HG03175 (cell line): Measurements from ENCODE around the gene ADGRB2.

Experiments
- ATAC-seq: cut with Tn5 transposase; IDR thresholded peaks from one replicate; pipeline ENCODE4 v1.9.1; 2021; ENCODE audit warnings: mild to moderate bottlenecking, moderate library complexity; ENCODE audit not compliant: unreplicated experiment

ADGRB2 gene

DNA sequence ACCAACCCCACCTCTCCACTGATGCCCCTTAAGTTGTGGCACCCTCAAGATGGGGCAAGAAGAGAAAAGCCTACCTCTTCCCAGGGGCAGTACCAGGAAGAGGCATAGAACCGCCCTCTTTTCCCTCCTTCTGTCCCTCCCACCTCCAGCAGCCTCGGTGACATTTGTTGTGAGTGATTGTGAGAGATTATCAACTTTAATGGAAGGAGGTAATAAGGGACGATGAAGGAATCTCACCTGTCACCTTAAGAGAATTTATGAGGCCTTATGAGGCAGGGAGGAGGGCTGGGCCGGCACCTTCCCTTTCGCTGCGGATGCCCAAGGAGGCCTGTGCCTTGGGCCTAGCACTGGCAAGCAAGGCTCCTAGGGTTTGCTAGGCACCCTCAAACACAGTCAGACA lies 1.4 kb upstream of the ADGRB2 start:
- no peak for ATAC-seq

DNA sequence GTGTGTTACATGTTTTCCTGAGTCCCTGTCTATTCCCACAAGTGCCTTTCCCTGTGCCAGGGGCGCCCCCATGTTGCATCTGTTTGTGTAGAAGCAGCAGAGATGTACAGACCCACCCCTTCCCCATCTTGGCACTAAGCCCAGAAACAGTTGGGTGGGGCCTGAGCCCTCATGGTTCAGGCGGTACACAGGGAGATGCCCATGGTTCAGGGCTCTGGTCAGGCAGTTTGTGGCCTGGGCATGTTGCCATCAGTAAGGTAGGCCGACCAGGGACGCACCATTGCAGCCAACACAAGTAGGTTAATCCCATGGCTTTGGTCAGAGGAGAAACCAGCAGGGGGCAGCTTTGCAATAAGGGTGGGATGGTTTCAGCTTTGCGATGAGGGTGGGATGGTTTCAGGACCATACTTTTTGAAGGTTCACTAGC lies 914 bp upstream of the ADGRB2 start:
- no peak for ATAC-seq

- ATAC-seq, result no peak
Observed at GRCh38 chr1:31763671-31764311, 349 bp downstream of the ADGRB2 start.

DNA sequence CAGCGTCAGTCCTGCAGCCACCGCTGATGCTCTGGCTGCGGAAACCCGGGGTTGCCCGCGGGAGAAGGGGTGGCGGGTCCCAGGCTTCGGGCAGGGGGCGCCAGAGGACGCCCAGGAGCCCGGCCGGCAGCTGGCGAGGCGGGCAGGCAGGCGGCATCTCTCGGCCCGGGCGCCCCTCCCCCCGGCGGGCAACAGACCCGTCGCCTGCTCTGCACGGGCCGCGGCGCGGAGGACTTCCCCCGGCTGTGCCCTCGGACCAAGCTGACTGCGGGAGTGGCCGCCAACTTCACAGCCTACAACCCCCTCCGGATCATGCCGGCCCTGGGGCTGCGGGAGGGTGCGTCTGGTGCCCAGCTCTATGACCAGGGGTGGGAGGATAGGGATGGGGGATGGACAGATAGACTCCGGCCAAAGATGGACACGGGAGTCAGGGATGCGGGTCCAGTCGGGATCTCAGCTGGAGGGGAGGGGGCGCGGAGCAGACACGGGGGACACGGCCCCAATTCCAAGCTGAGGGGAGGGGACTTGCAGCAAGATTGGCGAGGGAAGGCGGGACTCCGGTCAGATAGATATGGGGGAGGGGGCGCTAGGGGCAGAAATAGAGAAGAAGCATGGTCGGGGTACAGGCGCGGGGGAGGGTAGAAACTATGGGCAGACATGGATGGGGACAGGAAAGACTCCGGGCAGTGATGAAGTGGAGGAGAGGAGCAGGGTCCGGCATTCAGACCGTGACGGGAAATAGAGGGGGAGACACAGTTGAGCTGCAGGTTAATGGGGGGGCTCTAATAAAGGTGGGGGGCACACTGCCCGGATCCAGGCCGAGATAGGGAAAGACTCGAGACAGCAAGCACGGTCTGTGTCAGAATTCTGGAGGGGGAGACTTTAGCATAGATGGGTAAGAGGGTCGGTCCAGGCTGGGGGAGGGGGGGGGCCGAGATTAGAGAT lies 1.1 kb downstream of the ADGRB2 start:
- ATAC-seq, result no peak

GRCh38 chr1:31762323-31762722 lies 1.8 kb downstream of the ADGRB2 start:
- no peak for ATAC-seq

DNA sequence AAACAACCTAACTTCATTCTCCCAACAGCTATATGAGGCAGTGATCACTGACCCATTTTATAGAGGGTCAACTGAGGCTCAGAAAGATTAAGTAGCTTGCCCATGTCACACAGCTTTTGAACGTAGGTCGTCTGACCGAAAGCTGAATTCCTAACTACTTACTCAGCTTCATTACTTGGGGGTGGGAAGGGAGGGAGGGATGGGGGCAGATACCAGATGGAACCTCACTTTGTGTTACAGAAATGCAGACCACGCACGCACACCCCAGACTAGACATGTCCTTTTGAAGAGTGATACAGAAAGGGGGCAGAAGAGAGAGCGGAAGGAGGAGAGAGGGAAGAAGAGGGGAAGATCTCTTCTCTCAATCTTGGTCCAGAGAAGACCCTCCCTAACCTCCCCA lies 2.3 kb downstream of the ADGRB2 start:
- no peak for ATAC-seq

DNA sequence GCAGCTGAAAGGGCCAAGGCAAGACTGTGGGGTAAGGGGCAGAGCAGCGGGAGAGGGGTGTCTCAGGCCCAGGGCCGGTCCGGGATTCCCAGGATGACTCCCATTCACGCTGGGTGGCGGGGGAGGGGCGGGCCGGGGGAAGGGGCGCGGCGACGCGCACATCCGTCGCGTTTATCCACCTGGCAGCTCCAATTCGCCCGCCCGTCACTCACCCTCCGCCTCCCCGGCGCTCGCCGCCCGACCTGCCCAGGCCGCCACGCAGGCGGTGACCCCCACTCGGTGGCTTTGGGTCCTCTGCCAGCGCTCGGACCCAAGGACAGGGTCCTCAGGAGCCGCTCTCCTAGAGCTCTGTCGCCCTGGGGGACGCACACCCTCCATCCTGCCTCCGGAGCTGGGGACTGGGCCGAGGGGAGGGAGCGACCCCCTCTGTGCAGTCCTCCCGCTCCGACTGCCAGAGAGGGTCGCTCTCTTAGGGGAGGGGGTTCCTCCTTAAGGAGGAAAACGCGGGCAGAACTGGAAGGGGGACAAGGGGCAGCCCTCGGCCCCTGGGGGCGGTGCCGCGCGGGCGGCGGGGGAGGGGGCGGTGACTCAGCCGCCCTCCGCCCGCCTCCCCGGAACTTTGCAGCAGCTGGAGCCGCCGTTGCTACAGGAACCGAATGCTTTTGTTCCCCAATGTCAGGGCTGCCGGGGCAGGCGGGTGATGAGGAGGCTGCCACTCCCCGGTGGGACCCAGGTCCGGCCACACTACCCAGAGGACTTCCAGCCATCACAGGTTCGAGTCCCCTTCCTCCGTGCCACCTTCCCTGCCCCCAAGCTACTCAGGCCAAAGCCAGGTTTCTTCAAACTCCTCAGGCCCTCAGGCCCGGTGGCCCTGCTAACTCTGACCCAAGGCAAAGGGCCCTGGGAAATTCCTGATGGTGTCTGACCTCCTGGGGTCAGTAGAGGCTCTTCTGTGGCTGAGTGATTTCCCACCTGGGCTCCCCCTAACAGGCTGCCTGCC lies 3.4 kb downstream of the ADGRB2 start:
- ATAC-seq, result no peak

DNA sequence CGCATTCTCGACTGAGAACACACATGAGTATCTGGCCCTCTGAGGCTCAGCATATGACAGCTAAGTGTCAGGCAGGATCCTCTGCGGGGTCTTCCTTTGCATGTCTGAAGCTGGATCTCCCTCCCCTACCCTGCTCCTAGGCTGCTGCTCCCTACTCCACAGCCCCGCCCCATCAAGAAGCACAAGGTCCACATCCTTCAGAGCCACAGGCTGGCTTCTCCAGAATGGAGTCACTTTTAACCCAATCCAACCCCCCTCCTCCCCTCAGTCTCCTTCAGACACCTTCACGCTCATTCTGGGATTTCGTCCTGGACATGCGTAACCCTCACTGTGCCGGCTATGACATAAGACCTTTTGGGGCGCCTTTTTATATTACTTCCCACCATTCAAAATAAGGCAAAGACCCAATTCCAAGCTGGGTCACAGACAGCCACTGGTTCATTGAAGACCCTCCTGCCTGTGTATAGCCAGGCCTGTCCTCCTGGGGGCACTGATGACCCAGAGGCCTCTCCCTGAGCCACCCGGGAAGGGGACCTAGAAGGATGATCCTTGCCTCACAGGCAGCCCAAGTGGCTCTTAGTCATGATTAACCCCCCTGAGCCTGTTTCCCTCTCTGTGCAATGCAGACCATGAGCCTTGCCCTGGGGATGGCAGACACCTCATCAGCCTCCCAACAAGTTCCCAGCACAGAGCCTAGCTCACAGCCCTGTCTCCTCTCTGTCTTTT lies 4.7 kb downstream of the ADGRB2 start:
- ATAC-seq, result no peak

DNA sequence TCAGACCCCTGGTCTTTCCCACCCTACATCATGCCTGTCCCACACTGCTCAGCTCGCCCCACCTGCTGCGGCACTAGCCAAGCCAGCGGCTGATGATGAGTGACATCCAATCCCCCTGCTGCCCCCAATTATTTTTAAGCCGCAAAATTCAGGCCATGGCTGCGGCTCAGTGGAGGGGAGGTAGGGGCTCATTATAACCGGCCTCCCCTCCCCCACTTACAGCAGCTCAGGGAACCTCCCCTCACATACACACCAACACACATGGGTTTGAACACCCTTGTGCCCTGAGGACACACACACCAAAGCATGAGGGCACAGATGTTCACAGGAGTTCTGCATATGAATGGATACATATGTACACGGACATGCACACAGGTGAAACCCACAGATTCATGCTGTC lies 5.3 kb downstream of the ADGRB2 start:
- ATAC-seq, result no peak

GRCh38 chr1:31757989-31758388 lies 6.2 kb downstream of the ADGRB2 start:
- no peak for ATAC-seq

DNA sequence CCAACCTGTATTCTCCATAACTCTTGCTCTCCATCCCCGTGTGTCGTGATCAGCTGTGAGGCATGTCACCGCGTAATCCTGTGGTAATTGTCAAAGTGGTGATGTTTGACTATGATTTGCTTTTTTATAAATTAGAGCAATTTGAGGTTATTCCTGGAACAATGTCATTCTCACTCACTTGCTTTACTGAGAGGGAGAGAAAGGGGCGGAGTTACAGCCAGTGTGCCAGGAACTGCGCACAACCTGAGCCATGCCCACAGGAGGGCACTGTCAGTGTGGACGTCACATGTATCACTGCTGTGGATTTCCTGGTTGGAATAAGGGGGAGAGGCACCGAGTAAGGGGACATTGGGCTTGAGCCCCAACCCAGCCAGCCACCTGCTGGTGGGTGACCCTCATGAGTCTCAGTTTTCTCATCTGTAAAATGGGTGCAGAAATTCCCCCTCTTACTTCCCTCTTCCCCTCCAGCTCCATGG lies 6.9 kb downstream of the ADGRB2 start:
- ATAC-seq, result no peak

- no peak for ATAC-seq
Observed at GRCh38 chr1:31756578-31756977, 7.6 kb downstream of the ADGRB2 start.

DNA sequence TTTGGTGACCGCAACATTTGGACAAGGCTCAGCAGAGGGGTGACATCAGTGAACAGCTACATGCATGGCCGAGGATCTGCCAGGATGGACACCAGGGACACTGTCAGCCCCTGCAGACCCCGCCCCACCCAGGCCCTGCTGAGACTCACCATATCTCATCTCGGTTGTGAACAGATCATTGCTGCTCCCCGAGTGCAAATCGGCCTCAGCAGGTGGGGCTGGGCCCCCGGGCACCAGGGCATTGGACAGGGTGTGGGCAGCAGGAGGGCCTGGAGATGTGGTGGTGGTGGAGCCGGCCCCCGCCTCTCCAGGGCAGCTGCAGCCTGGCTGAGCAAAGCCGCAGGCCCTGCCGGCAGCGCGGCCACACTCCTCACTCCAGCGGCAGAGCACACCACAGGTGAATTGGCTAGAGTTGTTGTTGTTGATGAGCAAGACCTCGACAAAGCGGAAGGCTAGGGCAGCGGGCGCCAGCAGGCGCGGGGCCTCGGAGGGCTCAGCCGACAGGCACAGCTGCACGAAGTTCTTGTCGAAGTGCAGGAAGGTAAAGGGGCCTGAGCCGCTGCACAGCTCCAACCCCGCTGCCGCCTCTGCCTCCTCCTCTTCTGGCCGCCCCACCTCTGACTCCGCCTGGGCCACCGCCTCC lies 8.2 kb downstream of the ADGRB2 start:
- no peak for ATAC-seq

- no peak for ATAC-seq
Observed at GRCh38 chr1:31755197-31755611, 8.9 kb downstream of the ADGRB2 start.

DNA sequence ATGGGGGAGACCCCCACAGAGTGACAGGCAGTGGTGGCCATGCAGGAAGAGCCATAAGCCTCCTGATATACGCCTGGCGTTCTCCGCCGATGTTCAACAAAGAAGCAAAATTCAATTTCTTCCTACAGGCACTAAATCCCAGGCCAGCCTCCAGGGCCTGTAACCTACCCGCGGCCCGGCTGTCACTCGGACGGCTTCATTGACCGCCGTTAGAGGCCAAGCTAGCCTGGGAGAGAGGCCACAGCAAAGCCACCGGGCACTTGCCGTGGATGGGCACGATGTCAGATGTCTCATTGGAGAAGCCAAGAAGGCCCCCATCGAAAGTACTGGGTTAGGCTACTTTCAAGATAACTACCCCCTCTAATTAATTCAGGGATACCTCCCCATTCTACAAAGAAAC lies 9.7 kb downstream of the ADGRB2 start:
- ATAC-seq, result no peak

- ATAC-seq, result no peak
Observed at GRCh38 chr1:31753707-31754349, 10.3 kb downstream of the ADGRB2 start.

- ATAC-seq, result no peak
Observed at GRCh38 chr1:31752952-31753475, 11.1 kb downstream of the ADGRB2 start.

GRCh38 chr1:31752258-31752657 lies 11.9 kb downstream of the ADGRB2 start:
- no peak for ATAC-seq

GRCh38 chr1:31751822-31752241 lies 12.3 kb downstream of the ADGRB2 start:
- ATAC-seq, result no peak
